ENCODE measurements around the gene P2RY1.

GRCh38 chr3:152797751-152798432, 37.0 kb upstream of the P2RY1 start:
- TF ChIP-seq ETS1 (conservative IDR thresholded peaks at IDR 0.05; ENCODE audit: control insufficient read depth, low read depth, low read length) (no peak), ZNF140 (CRISPR knock-in tag; IDR thresholded peaks at IDR 0.05) (no peak), SETDB1 (IDR thresholded peaks at IDR 0.05; ENCODE audit: low read length) (no peak), POLR2A (conservative IDR thresholded peaks at IDR 0.05) (no peak), CREB1 (IDR thresholded peaks at IDR 0.05) (no peak), CREB1 (CRISPR knock-in tag; IDR thresholded peaks at IDR 0.05) (no peak)
